NK-92 (cell line): ENCODE measurements around the gene LIMS3.
"Not testable (repeated sequence)": the region's sequence is repeated elsewhere in the genome, so short reads cannot be mapped to it uniquely, and the experiment has no call there.

ENCODE experiments used
- DNase-seq: peaks from one replicate; lab custom pipeline; 2025; ENCODE audit not compliant: unreplicated experiment; lab: John Stamatoyannopoulos, UW

The LIMS3 gene

DNA sequence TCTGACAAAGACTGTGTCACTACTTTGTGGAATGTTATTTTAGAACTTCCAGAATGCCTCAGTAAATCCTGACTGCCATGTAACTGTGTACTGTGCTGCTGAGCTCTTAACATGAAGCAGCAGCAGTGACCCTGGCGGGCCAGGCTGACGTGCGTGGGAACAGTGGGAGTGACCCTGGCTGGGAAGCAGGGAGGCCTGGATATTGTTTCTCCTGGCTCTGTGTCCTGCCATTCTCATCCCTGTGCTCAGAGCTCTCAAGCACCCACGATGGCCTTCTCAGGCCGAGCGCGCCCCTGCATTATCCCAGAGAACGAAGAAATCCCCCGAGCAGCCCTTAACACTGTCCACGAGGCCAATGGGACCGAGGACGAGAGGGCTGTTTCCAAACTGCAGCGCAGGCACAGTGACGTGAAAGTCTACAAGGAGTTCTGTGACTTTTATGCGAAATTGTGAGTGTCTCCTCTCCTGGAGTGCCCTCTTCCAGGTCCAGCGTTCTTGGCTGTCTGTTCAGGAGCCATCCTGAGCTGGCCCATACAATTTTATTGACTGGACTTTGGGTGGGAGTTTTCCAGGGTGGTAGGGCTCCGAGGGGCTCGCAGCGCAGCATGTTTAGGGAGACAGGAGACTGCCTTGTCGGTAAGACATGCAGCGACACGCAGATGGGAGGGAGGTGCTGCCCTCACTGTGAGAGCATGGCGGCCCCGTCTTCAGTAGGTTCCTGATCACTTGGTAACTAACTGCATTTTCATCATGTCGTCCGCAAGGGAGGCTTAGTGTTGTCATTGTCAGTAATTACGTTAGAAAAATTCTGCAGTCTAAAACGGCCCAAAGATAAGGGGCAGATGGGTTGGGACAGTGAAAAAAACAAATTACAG, at the start of gene LIMS3:
TSS of gene LIMS3 (plus strand) at position 227 of the 875 bp plus-strand sequence. CDS start at position 268, 41 bp downstream.
- not testable (repeated sequence) for DNase-seq

- DNase-seq, result not testable (repeated sequence)
These were observed 27.2 kb upstream of the LIMS3 start for GRCh38 chr2:109871129-109871751.

- DNase-seq, result not testable (repeated sequence)
These were observed 21.9 kb upstream of the LIMS3 start for GRCh38 chr2:109876625-109877024.

DNA sequence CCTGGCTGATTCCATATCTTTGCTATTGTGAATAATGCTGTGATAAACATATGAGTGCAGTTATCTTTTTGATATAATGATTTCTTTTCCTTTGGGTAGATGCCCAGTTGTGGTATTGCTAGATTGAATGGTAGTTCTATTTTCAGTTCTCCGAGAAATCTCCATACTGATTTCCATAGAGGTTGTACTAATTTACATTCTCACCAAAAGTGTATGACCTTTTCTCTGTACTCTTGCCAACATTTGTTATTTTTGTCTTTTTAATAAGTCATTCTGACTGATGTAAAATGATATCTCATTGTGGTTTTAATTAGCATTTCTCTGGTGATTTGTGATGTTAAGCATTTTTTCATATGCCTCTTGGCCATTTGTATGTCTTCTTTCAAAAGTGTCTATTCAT, 16.4 kb upstream of the LIMS3 start:
- DNase-seq, result not testable (repeated sequence)

DNA sequence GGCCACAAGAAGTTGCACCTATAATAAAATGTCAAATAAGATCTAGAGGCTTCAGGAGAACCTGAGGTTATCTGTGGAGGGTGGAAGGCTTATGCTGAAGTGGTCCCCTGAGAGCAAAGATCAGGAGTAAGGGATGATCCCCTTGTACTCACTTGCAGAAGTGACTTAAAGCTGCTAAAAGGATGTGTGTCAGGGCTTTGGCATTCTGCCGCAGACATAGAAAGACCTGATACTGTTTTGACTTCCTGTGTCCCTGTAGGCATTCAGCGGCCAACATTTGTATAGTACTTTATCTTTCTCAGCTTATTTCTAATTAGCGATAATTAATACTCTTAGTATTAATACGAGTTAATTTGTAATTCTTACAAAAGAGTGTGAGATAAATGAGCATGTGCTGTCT, 10.1 kb upstream of the LIMS3 start:
- DNase-seq, result not testable (repeated sequence)

GRCh38 chr2:109889909-109890308, 8.6 kb upstream of the LIMS3 start:
- not testable (repeated sequence) for DNase-seq

DNA sequence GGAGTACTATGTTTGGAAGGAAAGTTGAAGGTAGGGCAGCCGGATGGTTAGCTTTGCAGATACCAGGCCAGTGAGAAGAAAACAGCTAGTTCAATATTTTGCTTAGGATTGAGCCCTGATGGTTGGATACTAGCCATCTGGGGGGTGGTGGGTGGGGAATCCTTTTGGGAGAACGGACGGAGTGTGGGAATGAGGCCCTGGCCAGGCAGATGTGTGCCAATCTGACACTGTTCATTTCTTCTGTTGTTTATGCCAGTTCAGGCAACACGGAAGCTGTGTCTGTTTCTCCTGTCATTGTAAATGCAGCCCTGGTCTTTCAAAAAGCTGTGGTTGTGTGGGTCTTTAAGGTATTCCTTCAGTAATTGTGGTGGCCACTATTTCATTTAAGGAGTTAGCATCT, 7.5 kb upstream of the LIMS3 start:
- not testable (repeated sequence) for DNase-seq

DNA sequence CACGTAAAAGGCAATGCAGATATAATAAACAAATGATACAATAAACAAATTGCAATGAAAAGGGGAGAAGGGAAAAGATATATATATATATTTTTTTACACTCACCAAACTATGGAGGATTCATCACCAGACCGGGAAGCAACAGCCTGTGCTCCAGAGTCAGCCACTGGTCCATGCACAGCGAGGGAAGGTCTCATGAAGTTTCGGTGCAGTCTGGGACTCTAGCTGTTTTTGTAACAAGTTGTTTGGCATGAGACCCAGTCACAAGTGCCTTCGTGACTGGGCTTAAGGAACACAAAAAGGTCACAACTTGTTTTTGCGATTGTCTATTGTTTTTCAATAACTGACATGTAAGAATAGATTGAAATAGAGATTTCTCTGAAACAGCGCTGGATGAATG, 4.8 kb upstream of the LIMS3 start:
- DNase-seq, result not testable (repeated sequence)

DNA sequence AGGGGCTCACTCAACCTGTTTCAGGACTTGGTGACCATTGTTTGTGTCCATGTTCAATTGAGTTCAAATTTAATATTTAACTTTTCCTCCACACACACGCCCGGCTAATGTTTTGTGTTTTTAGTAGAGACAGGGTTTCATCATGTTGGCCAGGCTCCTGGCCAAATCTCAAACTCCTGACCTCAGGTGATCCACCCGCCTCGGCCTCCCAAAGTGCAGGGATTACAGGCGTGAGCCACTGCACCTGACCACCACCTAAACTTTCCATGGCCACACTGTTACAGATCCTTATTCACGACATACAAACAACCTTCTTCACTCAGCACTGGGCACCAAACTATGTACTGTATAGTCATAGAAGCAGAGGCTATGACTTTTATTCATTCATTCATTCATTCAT, 4.3 kb upstream of the LIMS3 start:
- not testable (repeated sequence) for DNase-seq

DNA sequence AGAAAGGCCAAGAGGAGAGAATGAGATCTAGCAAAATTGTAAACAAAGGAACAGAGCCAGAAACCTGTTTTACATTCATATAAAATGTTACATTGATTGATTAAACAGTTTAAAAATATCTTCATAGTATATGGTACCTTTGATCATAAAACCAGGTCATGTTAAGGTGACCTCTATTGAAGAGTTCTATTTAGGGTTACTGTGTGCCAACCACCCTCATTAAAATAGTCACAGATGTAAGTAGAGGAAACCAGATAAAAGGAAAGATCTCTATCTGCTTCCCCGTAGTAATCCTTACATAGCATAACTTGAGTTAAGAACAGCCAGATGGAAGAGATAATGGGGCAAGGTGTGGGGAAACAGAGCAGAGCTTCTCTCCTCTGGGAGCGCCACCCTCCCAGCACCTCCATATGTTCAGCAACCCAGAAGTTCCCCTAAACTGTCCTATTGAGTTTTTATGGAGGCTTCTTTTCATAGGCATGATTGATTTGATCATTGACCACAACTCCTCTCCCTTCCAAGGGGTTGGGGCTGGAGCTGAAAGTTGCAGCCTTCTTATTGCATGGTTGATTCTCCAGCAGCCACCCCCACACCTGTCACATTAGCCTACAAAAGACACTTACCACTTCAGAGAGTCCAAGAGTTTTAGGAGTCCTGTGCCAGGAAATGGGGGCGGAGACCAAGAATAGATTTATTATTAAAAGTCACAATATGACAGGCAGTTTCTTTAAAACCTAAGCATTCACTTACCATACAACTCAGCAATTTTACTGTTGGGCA, 3.2 kb upstream of the LIMS3 start:
- not testable (repeated sequence) for DNase-seq

DNA sequence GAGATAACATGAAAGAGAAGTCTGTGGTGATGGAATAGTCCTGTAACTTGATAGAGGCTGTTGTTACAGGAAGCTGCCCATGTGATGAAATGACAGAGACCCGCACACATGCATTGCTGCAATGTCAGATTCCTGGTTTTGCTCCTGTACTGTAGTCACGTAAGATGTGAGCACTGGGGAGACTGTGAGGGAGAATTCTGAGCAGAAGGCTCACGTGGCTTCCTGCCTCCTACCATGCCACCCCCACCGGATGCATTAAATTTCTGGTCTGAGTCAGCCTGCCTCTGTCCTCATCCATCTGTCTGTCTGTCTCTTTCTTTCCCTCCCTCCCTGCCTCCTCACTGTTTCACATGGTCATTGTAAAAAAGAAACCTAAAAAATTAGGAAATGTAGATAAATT, 2.3 kb upstream of the LIMS3 start:
- not testable (repeated sequence) for DNase-seq

DNA sequence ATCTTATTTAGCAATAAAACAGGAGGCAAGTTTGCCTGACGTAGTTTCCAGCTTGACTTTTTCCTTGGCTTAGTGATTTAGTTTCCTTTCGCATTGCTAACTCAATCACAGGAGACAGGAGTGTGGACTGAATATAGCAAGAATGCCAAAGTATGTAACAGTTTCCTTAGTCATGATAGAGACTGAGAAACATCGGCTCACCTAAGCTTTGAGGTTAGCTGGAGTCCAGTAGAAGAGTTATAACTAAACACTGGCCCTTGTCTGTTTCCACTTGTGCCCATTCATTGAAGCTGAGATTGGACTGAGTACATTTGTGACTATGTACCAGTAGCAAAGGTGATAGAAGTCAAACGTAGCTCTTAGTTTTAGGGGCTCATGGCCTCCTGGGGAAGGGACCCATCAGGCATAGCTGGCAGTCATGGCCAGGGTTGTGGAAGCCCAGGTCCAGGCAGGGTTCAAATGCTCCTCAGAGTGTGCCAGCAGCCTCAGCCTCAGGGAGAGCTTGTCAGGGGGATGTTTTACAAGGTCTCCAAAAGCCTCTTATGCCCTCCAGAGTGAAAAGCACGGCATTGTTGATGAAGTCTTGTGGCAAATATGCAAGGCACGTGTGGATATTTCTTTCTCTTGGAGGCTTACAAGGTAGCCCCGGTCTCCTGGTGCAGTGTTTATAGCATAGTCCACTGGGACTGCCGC, 573 bp upstream of the LIMS3 start:
- not testable (repeated sequence) for DNase-seq

DNA sequence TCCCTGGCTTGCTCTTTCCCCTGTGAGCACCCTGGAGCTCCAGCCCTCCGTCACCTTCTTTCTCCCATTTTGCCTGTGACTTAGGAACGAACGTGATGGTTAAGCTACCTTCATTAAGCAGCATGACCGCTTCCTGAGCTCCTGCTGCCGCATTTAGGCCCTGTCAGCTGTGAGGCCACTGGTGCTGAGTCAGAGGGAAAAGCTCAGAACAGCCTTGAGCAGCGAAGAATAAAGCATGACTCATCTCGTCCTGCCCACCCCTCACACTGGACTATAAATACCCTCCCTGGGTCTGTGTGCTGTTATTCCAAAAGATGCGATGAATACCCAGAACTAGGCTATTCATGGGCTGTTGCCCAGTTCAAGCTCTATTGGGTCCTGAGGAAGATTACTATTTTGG, 7.3 kb downstream of the LIMS3 start:
- DNase-seq, result not testable (repeated sequence)

GRCh38 chr2:109908626-109909025, 10.1 kb downstream of the LIMS3 start:
- DNase-seq, result not testable (repeated sequence)

- DNase-seq, result not testable (repeated sequence)
These were observed 12.3 kb downstream of the LIMS3 start for GRCh38 chr2:109910789-109911188.

GRCh38 chr2:109913911-109914310, 15.4 kb downstream of the LIMS3 start:
- not testable (repeated sequence) for DNase-seq

- DNase-seq, result not testable (repeated sequence)
These were observed 16.1 kb downstream of the LIMS3 start for GRCh38 chr2:109914552-109914951.

DNA sequence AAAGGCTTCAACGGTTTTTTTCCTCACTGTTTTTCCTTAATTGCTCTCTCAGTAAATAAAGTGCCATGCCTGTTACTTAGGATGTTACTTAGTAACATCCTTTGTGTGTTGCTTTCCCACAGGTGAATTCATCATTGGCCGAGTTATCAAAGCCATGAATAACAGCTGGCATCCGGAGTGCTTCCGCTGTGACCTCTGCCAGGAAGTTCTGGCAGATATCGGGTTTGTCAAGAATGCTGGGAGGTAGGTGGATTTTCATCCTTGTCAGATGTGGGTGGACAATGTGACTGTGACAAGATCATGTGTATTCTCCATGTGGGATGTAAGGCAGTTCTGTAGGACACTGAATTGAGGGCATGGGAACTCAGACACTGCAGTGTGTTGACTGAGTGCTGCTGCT, 17.3 kb downstream of the LIMS3 start:
- DNase-seq, result not testable (repeated sequence)

- not testable (repeated sequence) for DNase-seq
These were observed 21.7 kb downstream of the LIMS3 start for GRCh38 chr2:109920162-109920561.

DNA sequence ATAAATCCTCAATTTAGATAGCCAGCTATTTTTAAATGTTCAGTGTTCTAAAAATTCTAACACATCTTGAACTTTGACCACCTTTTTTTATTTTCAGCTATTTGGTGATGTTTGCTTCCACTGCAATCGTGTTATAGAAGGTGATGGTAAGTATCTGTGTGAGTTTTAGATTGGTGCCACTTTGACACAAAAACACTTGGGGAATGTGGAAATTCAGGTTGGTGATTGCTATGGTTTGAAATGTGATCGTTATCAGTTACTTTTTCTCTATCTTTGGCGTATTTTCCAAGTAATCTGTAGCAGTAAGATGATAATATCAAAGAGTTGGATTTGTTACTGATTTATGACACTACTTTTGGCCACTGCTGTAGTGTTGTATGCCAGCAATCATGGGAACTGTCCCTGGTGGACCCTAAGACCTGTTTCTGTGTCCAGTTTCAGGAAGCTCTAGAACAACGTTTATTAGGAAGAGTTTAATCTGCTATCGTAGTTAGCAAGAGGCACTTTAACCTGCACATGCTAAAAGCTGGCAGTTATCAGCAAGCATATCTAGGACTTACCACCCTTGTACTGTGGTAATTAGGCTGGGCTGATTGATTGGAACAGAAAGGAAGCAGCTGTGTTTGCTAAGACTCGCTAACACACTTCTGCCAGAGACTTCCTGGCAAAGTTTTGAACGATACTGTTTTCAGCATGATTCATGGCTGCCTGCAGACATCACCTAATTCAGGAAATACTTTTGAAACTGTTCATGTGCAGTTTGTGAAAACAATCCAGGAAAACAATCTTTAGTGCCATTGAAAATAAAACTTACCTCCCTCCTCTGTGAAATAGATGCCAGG, 23.3 kb downstream of the LIMS3 start:
- DNase-seq, result not testable (repeated sequence)
